ENCODE results near the gene CELSR3.
A peak's percentile ranks its signal among the peaks of the same experiment; 100 is the strongest.

The CELSR3 gene

GRCh38 chr3:48685603-48686511, 23.2 kb upstream of the CELSR3 start, which contains the start of gene NCKIPSD:
NCKIPSD (minus strand) TSS chr3:48685915; CDS start chr3:48685807, 108 bp downstream.
- peak; percentile 27 for DNase-seq

GRCh38 chr3:48685293-48685602, 22.6 kb upstream of the CELSR3 start:
- DNase-seq = no peak

- no peak for DNase-seq
Measured at GRCh38 chr3:48684480-48685143, 21.9 kb upstream of the CELSR3 start.

- DNase-seq = no peak
Measured at GRCh38 chr3:48684054-48684349, 21.3 kb upstream of the CELSR3 start.

GRCh38 chr3:48682786-48683185, 20.1 kb upstream of the CELSR3 start:
- DNase-seq = no peak

GRCh38 chr3:48681974-48682610, 19.4 kb upstream of the CELSR3 start:
- DNase-seq = no peak

GRCh38 chr3:48681541-48681880, 18.8 kb upstream of the CELSR3 start:
- DNase-seq = no peak

GRCh38 chr3:48680811-48681540, 18.3 kb upstream of the CELSR3 start:
- no peak for DNase-seq

GRCh38 chr3:48679411-48680391, 17.0 kb upstream of the CELSR3 start:
- DNase-seq = no peak

- DNase-seq = no peak
Measured at GRCh38 chr3:48678566-48679380, 16.1 kb upstream of the CELSR3 start.

GRCh38 chr3:48678056-48678455, 15.4 kb upstream of the CELSR3 start:
- DNase-seq = no peak

GRCh38 chr3:48674505-48674904, 11.8 kb upstream of the CELSR3 start:
- no peak for DNase-seq

- no peak for DNase-seq
Measured at GRCh38 chr3:48672522-48672921, 9.8 kb upstream of the CELSR3 start.

GRCh38 chr3:48664929-48665328, 2.2 kb upstream of the CELSR3 start:
- DNase-seq = no peak

GRCh38 chr3:48664313-48664644, 1.6 kb upstream of the CELSR3 start:
- DNase-seq = no peak

- DNase-seq = peak; percentile 87
Measured at GRCh38 chr3:48663489-48664312, 1.0 kb upstream of the CELSR3 start.

- DNase-seq = no peak
Measured at GRCh38 chr3:48662145-48662752, 437 bp downstream of the CELSR3 start.

- no peak for DNase-seq
Measured at GRCh38 chr3:48661501-48662144, 1.1 kb downstream of the CELSR3 start.

- DNase-seq = no peak
Measured at GRCh38 chr3:48660800-48661400, 1.8 kb downstream of the CELSR3 start.
